IMR-90 (cell line): Measurements from ENCODE around the gene PLCB4. TPM values are rescaled to one million over a fixed set of nuclear protein-coding genes. Genes with fewer than 3 reads are reported as not detected.

Experiments
- ATAC-seq: fragments of 200-7000 bp; cut with Tn5 transposase; 2 replicates; pipeline ENCODE4 v1.9.1; 2020; ENCODE audit warnings: low read depth, mild to moderate bottlenecking, moderate library complexity
- BruUV-seq: library from RNA; stranded (reverse); fragments of 400-500 nt; replicated peaks from 2 replicates; lab custom pipeline; 2021; lab: Mats Ljungman, UMichigan
- CTCF ChIA-PET: fragments of 300-600 bp; formaldehyde crosslinking; extraction: SDS; loops from one replicate; lab custom pipeline; 2021; ENCODE audit warnings: antibody characterized with exemption; lab: Yijun Ruan, JAX
- POLR2A ChIA-PET: fragments of 300-600 bp; sonication (Branson Sonifier 250); formaldehyde crosslinking; loops from one replicate; lab custom pipeline; 2022; ENCODE audit warnings: antibody characterized with exemption; ENCODE audit not compliant: unreplicated experiment; lab: Charles Lee
- DNase-seq: peaks from one replicate; pipeline ENCODE4 v3.0.0; 2013
- H2AFZ ChIP-seq: replicated peaks from 2 replicates; pipeline ENCODE3; 2013; ENCODE audit warnings: low read length, mild to moderate bottlenecking; ENCODE audit not compliant: poor library complexity
- H2AK5ac ChIP-seq: 2 replicates; pipeline ENCODE4 v1.6.1; 2013; ENCODE audit warnings: low read depth, low read length, inconsistent platforms
- H2AK9ac ChIP-seq: replicated peaks from 2 replicates; pipeline ENCODE3; 2013; ENCODE audit warnings: mild to moderate bottlenecking, low read depth, low read length, moderate library complexity; ENCODE audit not compliant: poor library complexity
- H2BK120ac ChIP-seq: 2 replicates; pipeline ENCODE4 v1.6.1; 2013; ENCODE audit warnings: low read depth, low read length, inconsistent platforms
- H2BK15ac ChIP-seq: 3 replicates; pipeline ENCODE4 v1.6.1; 2013; ENCODE audit warnings: low read depth, low read length, inconsistent platforms
- H2BK20ac ChIP-seq: 2 replicates; pipeline ENCODE4 v1.6.1; 2013; ENCODE audit warnings: low read depth, mild to moderate bottlenecking, inconsistent platforms, low read length, moderate library complexity
- H2BK5ac ChIP-seq: 2 replicates; pipeline ENCODE4 v1.6.1; 2013; ENCODE audit warnings: mild to moderate bottlenecking, low read depth, low read length, inconsistent platforms; ENCODE audit not compliant: poor library complexity, severe bottlenecking
- H3K14ac ChIP-seq: replicated peaks from 2 replicates; pipeline ENCODE4 v1.6.1; 2013; ENCODE audit warnings: low read depth, low read length, inconsistent platforms
- H3K18ac ChIP-seq: 2 replicates; pipeline ENCODE4 v1.6.1; 2013; ENCODE audit warnings: low read depth, low read length, control low read depth
- H3K23ac ChIP-seq: 2 replicates; pipeline ENCODE4 v1.6.1; 2013; ENCODE audit warnings: low read depth, low read length, inconsistent platforms
- H3K27ac ChIP-seq: 2 replicates; pipeline ENCODE4 v1.5.1; 2013; ENCODE audit warnings: mild to moderate bottlenecking, control low read depth, low read length; ENCODE audit not compliant: insufficient read depth
- H3K27me3 ChIP-seq: 2 replicates; pipeline ENCODE4 v1.6.1; 2013; ENCODE audit warnings: low read length; ENCODE audit not compliant: control insufficient read depth, insufficient read depth
- H3K36me3 ChIP-seq: 2 replicates; pipeline ENCODE4 v1.6.1; 2013; ENCODE audit warnings: low read length, mixed read lengths; ENCODE audit not compliant: control insufficient read depth, insufficient read depth
- H3K4ac ChIP-seq: 2 replicates; pipeline ENCODE4 v1.6.1; 2013; ENCODE audit warnings: low read depth, low read length, inconsistent platforms
- H3K4me1 ChIP-seq: 2 replicates; pipeline ENCODE4 v1.6.1; 2013; ENCODE audit warnings: low read length, mixed read lengths; ENCODE audit not compliant: control insufficient read depth, insufficient read depth
- H3K4me2 ChIP-seq: 2 replicates; pipeline ENCODE4 v1.6.1; 2013; ENCODE audit warnings: low read depth, mild to moderate bottlenecking, control low read depth, low read length, moderate library complexity
- H3K4me3 ChIP-seq: 2 replicates; pipeline ENCODE4 v1.5.1; 2013; ENCODE audit warnings: low read depth, mild to moderate bottlenecking, control low read depth, low read length, moderate library complexity; ENCODE audit not compliant: insufficient read depth
- H3K56ac ChIP-seq: 2 replicates; pipeline ENCODE4 v1.6.1; 2013; ENCODE audit warnings: low read length, inconsistent platforms; ENCODE audit not compliant: insufficient read depth; ENCODE audit errors: extremely low read depth
- H3K79me1 ChIP-seq, 2 experiments: 2 replicates each; pipeline ENCODE4 v1.6.1; 2013; ENCODE audit warnings: low read length in 2 of 2, inconsistent platforms in 1 of 2, low read depth in 1 of 2
- H3K9ac ChIP-seq: 2 replicates; pipeline ENCODE4 v1.6.1; 2013; ENCODE audit warnings: low read depth, low read length, control low read depth
- H3K9me1 ChIP-seq: 2 replicates; pipeline ENCODE4 v1.6.1; 2013; ENCODE audit warnings: low read length, inconsistent platforms; ENCODE audit not compliant: insufficient read depth
- H3K9me3 ChIP-seq: 2 replicates; pipeline ENCODE4 v1.6.1; 2013; ENCODE audit warnings: low read length; ENCODE audit not compliant: control insufficient read depth, insufficient read depth
- H4K20me1 ChIP-seq: 2 replicates; pipeline ENCODE4 v1.6.1; 2013; ENCODE audit warnings: low read length, inconsistent platforms; ENCODE audit not compliant: insufficient read depth
- H4K5ac ChIP-seq: 2 replicates; pipeline ENCODE4 v1.6.1; 2013; ENCODE audit warnings: mild to moderate bottlenecking, low read depth, low read length, control low read depth
- H4K8ac ChIP-seq, 2 experiments: 2 replicates each; pipeline ENCODE4 v1.6.1; 2013; ENCODE audit warnings: low read depth in 2 of 2, low read length in 2 of 2, control low read depth in 1 of 2, inconsistent platforms in 1 of 2
- H4K91ac ChIP-seq: 2 replicates; pipeline ENCODE4 v1.6.1; 2013; ENCODE audit warnings: low read depth, low read length, inconsistent platforms; ENCODE audit not compliant: insufficient read depth
- CEBPB ChIP-seq: IDR thresholded peaks from 2 replicates; pipeline ENCODE4 v1.6.1; 2012; ENCODE audit warnings: low read depth, low read length, improper control_type of control experiment
- MAFK ChIP-seq: IDR thresholded peaks from 2 replicates; pipeline ENCODE4 v1.6.1; 2012; ENCODE audit warnings: low read depth, low read length, improper control_type of control experiment
- dilution Hi-C: fragments of 300-500 bp; cut with HindIII; formaldehyde crosslinking; loops from one replicate; pipeline ENCODE4 v1.14.3; 2018; ENCODE audit warnings: low sequenced_read_pairs; ENCODE audit not compliant: unreplicated experiment
- in situ Hi-C: fragments of 300-500 bp; cut with MboI; formaldehyde crosslinking; loops from 3 replicates; pipeline ENCODE4 v1.14.3; 2019; ENCODE audit warnings: low sequenced_read_pairs, inconsistent platforms, mixed read lengths
- intact Hi-C: fragments of 100-400 bp; cut with micrococcal nuclease; formaldehyde crosslinking; loops from 2 replicates; pipeline ENCODE4 v1.10.0; 2022
- polyA plus RNA-seq, 3 experiments: library from polyadenylated mRNA; depleted of rRNA; stranded (reverse); fragments of >200 nt; gene quantifications; 2 replicates each; pipeline ENCODE4 v1.2.3, GENCODE V29; 2012; ENCODE audit warnings: low replicate concordance in 1 of 3
- total RNA-seq: library from RNA; depleted of rRNA; stranded (reverse); fragments of >200 nt; gene quantifications from 2 replicates; pipeline ENCODE4 v1.2.3, GENCODE V29; 2012

The PLCB4 gene
- total and polyA plus RNA-seq, 2 of the 4 experiments (the other 2 are of a cell fraction): 12.5 to 24.0 TPM

GRCh38 chr20:9428292-9428607, 359.4 kb downstream of the PLCB4 start:
- no peak overlapping the region for H4K91ac ChIP-seq
- H3K18ac ChIP-seq: no peak overlapping the region
- no peaks in the 10 kb centered on the region for H3K9me3 ChIP-seq
- H3K4me3 ChIP-seq: no peak overlapping the region
- H3K9ac ChIP-seq: no peak overlapping the region
- no peak overlapping the region for H3K14ac ChIP-seq
- no peak overlapping the region for H2AK5ac ChIP-seq
- no peak overlapping the region for H2BK15ac ChIP-seq
- H3K4ac ChIP-seq: no peak overlapping the region
- no peak overlapping the region for H2BK120ac ChIP-seq
- H2AFZ ChIP-seq: no peak overlapping the region
- no peak overlapping the region for H2BK20ac ChIP-seq
- BruUV-seq: no TSS peak
- no peak overlapping the region for H2AK9ac ChIP-seq
- dilution Hi-C loops (no loop called here), in situ Hi-C loops (no loop called here), intact Hi-C loops (no loop called here)
- TF ChIP-seq MAFK: peak; percentile 64
- no peak for TF ChIP-seq CEBPB
- H3K56ac ChIP-seq: no peak overlapping the region
- H3K9me1 ChIP-seq: peaks cover 6% of the 10 kb centered on the region; the same call in 1 of the 2 replicates
- POLR2A ChIA-PET: no interaction called here
- H3K4me1 ChIP-seq: no peaks in the 10 kb centered on the region
- DNase-seq (no peak), ATAC-seq (no peak)
- H4K8ac ChIP-seq: no peak overlapping the region
- no peak overlapping the region for H2BK5ac ChIP-seq
- peaks cover 24% of the 10 kb centered on the region for H3K36me3 ChIP-seq
- H3K27ac ChIP-seq: no peak overlapping the region
- H4K20me1 ChIP-seq: no peaks in the 10 kb centered on the region
- no peak overlapping the region for H3K23ac ChIP-seq
- H3K27me3 ChIP-seq: no peaks in the 10 kb centered on the region
- CTCF ChIA-PET: no interaction called here
- peaks cover 0 to 4% of the 10 kb centered on the region in 2 experiments; a peak in 2 of 4 replicates for H3K79me1 ChIP-seq
- no peak overlapping the region for H4K5ac ChIP-seq
- no peak overlapping the region for H3K4me2 ChIP-seq
